Measurements from ENCODE around the gene CLCNKA. TPM values are rescaled to one million over a fixed set of nuclear protein-coding genes. Genes with fewer than 3 reads are reported as not detected.
A peak's percentile ranks its signal among the peaks of the same experiment; 100 is the strongest.
"Not testable (repeated sequence)": the region's sequence is repeated elsewhere in the genome, so short reads cannot be mapped to it uniquely, and the experiment has no call there.

The CLCNKA gene
- total and polyA plus RNA-seq, 8 donors = 0.67 to 9.3 (median 1.4) TPM

DNA sequence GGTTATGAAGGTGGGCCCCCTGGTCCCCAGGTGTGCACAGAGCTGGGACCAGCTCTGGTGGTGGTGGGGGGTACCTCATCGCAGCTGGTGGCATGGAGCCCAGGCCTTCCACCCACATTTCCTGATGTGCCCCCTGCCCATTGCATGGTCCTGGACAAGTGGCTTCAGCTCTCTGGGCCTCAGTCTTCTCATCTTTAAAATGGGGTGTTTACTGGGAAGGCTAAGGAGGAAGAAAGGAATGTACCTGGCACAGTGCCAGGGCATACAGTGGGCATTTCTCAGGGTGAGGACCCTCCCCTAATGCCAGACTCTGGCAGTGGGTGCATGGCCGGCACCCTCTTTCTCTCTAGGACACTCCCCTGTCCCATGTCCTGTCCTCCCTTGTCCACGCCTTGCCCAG, 29.2 kb downstream of the CLCNKA start:
- intact Hi-C loops (cut with DNase I) = loop anchor here in 1 of 3 donors (5.0 kb wide), 1 partner anchor 44 kb away; no protein-coding TSS in a partner anchor
- FAIRE-seq = no peak
- Histone ChIP-seq H3K4me1 (no peaks in the 10 kb centered on the region), H3K4me3 (no peak overlapping the region), H3K9me3 (no peaks in the 10 kb centered on the region), H3K36me3 (no peaks in the 10 kb centered on the region), H3K27ac (no peak overlapping the region), H3K27me3 (no peaks in the 10 kb centered on the region)
- TF ChIP-seq, protein P1, sequence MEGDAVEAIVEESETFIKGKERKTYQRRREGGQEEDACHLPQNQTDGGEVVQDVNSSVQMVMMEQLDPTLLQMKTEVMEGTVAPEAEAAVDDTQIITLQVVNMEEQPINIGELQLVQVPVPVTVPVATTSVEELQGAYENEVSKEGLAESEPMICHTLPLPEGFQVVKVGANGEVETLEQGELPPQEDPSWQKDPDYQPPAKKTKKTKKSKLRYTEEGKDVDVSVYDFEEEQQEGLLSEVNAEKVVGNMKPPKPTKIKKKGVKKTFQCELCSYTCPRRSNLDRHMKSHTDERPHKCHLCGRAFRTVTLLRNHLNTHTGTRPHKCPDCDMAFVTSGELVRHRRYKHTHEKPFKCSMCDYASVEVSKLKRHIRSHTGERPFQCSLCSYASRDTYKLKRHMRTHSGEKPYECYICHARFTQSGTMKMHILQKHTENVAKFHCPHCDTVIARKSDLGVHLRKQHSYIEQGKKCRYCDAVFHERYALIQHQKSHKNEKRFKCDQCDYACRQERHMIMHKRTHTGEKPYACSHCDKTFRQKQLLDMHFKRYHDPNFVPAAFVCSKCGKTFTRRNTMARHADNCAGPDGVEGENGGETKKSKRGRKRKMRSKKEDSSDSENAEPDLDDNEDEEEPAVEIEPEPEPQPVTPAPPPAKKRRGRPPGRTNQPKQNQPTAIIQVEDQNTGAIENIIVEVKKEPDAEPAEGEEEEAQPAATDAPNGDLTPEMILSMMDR (IDR thresholded peaks at IDR 0.05) = no peak
- WGBS, 2 donors = 82 to 89% methylated on average over 3 of the region's 3 CpGs
- ATAC-seq = no peak
- DNase-seq = no peak

DNA sequence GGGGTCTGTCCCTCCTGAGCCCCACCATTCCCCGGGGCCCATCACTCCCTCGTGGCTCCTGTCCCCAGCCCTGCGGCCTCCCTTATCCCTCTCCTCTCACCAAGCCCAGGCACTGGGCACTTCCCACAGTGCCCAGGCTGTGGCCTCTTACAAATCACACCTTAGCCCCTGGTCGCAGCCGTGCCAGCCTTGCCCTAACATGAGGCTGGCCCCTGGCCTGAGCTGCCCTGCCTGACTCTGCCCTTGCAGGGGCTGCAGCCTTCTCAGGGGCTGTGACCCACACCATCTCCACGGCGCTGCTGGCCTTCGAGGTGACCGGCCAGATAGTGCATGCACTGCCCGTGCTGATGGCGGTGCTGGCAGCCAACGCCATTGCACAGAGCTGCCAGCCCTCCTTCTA, 30.1 kb downstream of the CLCNKA start:
- not testable (repeated sequence) for H3K9me3 ChIP-seq, H3K36me3 ChIP-seq, H3K27me3 ChIP-seq, H3K4me1 ChIP-seq, ATAC-seq, H3K4me3 ChIP-seq, FAIRE-seq, H3K27ac ChIP-seq
- DNase-seq = peak in 1 of 6 donors; percentile 63
- intact Hi-C loops (cut with DNase I) = loop anchor here in 1 of 3 donors (5.0 kb wide), 1 partner anchor 45 kb away; no protein-coding TSS in a partner anchor
- 80 to 81% methylated on average over 12 of the region's 12 CpGs for WGBS, 2 donors

DNA sequence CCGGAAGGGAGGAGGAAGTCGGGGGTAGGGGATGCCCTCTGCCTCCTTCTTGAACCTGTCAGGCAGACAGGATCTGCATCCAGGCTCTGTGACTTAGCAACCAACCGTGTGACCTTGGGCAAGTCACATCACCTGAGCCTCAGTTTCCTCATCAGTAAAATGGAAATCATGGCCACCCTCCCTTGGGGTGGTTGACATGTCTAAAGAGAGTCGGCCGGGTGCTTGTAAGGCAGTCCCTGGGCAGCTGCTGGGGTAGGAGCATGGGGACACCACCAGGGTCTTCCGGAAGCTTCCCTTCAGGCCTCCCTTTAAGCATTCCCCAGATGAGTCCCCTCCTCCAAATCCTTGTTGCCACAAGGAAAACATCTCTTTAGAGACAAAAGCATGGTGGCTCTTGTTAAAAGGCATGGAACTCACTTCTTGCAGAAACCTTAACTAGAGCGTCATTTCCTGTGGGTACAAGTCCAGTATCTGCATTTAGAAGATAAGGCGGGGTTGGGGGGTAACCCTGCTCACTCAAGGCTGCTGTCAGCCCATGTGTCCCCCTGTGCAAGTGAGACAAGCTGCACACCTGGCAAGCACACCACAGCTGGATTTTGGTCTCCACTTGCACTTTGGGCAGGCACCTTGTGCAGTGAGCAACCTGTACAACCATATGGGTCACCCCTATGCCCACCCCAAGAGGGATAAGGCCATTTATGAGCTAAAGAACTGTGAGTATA, 32.1 kb downstream of the CLCNKA start:
- WGBS, 2 donors = 72 to 76% methylated on average over 7 to 8 of the region's 8 CpGs
- Histone ChIP-seq H3K4me3 (no peak overlapping the region), H3K36me3 (no peaks in the 10 kb centered on the region), H3K9me3 (no peaks in the 10 kb centered on the region), H3K4me1 (no peaks in the 10 kb centered on the region), H3K27me3 (no peaks in the 10 kb centered on the region), H3K27ac (no peak overlapping the region)
- intact Hi-C loops (cut with DNase I) = loop anchor here in 1 of 3 donors (5.0 kb wide), 1 partner anchor 47 kb away; no protein-coding TSS in a partner anchor
- TF ChIP-seq, protein P1 (IDR thresholded peaks at IDR 0.05) = no peak
- FAIRE-seq (no peak), DNase-seq (no peak), ATAC-seq (no peak)

DNA sequence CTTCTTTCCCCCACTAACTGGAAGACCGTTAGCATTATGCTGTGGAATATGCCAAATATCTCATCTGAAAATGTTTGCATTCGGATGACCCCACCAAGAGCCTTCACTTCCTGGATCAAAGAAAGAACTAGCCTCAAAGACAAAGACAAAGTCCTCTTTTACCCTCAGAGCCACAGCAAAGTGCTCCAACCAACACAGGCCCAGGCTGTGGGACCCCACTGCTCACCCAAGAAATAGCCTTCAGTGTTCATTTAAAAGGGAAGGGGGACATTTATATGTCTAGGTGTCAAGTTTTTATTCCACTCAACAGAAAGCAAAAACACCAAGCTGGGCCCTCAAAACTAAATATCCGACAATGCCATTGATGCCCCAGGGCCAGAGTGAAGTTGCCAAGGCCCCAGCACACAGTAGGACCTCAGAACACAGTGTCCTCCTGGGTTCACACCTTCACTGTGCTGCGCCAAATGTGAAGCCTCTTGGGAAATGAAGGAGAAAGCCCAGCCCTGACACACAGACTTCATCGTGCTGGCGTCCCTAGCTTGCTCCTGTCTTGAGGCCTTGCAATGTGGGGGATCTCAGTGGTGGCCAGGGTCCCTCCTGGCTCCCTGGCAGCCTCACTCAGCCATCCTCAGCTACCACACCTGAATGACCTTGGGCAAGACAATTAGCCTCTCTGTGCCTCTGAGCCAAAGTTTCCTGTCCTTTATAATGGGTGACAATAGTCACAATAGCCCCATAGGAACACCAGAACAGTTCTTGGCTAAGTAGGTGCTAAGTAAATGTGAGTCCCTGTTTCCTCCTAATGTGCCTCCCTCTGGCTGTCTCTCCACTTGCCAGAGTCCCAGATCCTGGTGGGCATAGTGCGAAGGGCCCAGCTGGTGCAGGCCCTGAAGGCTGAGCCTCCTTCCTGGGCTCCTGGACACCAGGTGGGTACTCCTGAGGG, 33.0 kb downstream of the CLCNKA start:
- no peak for FAIRE-seq

More for the DNA sequence above, 33.0 kb downstream of the CLCNKA start:
- intact Hi-C loops (cut with DNase I) = loop anchor here in 2 of 3 donors (5.0 kb wide), 1 partner anchor 48 kb away; no protein-coding TSS in a partner anchor
- Histone ChIP-seq H3K4me3 (no peak overlapping the region), H3K4me1 (no peaks in the 10 kb centered on the region), H3K9me3 (no peaks in the 10 kb centered on the region), H3K27ac (no peak overlapping the region), H3K36me3 (no peaks in the 10 kb centered on the region), H3K27me3 (no peaks in the 10 kb centered on the region)
- DNase-seq (no peak), ATAC-seq (no peak)
- TF ChIP-seq, protein P1 (IDR thresholded peaks at IDR 0.05) = no peak
- WGBS, 2 donors = 82 to 87% methylated on average over 7 of the region's 7 CpGs
